Measurements from ENCODE around the gene PPM1E.

DNA sequence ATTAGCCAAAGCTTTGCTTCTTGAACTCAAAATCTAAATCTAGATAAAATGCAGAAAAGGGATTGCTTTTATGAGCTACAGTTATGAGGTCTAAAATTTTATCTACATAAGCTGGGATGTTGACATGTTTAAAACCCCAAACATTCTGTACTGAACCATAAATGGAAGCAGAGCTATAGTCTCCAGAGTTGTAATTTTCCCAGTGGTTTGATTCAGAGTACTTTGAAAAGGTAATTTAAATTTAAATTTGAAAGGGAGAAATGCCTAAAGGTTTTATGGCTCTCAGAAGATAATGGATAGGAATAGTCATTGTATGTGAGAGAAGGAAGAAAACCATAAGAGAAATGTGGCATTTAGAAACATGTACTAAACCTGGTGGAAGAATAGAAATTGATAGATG, 163.2 kb downstream of the PPM1E start:
- TF ChIP-seq, protein P1, sequence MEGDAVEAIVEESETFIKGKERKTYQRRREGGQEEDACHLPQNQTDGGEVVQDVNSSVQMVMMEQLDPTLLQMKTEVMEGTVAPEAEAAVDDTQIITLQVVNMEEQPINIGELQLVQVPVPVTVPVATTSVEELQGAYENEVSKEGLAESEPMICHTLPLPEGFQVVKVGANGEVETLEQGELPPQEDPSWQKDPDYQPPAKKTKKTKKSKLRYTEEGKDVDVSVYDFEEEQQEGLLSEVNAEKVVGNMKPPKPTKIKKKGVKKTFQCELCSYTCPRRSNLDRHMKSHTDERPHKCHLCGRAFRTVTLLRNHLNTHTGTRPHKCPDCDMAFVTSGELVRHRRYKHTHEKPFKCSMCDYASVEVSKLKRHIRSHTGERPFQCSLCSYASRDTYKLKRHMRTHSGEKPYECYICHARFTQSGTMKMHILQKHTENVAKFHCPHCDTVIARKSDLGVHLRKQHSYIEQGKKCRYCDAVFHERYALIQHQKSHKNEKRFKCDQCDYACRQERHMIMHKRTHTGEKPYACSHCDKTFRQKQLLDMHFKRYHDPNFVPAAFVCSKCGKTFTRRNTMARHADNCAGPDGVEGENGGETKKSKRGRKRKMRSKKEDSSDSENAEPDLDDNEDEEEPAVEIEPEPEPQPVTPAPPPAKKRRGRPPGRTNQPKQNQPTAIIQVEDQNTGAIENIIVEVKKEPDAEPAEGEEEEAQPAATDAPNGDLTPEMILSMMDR (IDR thresholded peaks at IDR 0.05; ENCODE audit: low read depth, low read length), result no peak
- TF ChIP-seq POLR2A (IDR thresholded peaks at IDR 0.05; ENCODE audit: extremely low read depth, insufficient read length), result no peak
